GM23338 (cell line): Measurements from ENCODE around the gene CEBPE.

Experiments used
- CTCF ChIP-seq, 2 experiments: fragments of 200-600 bp in 1 of 2; sonication (generic) in 1 of 2; conservative IDR thresholded peaks; 2 replicates each; pipeline versions ENCODE4 v1.5.1 to v1.6.1; 2016 to 2017; ENCODE audit warnings: antibody characterized with exemption in 2 of 2, low read depth in 2 of 2, mild to moderate bottlenecking in 2 of 2, moderate library complexity in 1 of 2
- POLR2AphosphoS5 ChIP-seq: IDR thresholded peaks from 2 replicates; pipeline ENCODE4 v1.6.1; 2016; ENCODE audit warnings: antibody characterized with exemption, low read depth

- TF ChIP-seq CTCF (conservative IDR thresholded peaks at IDR 0.05; ENCODE audit: low read depth in 2 of 2) (no peak), POLR2AphosphoS5 (no peak)
These were observed 590 bp upstream of the CEBPE start for GRCh38 chr14:23119363-23120327.
